Measurements from ENCODE around the gene RNF207. TPM values are rescaled to one million over a fixed set of nuclear protein-coding genes. Genes with fewer than 3 reads are reported as not detected.

The RNF207 gene
- total and polyA plus RNA-seq, 2 donors (not counting 3 experiments of a cell fraction or from before 2014, with no cell fraction given): 3.2 to 8.2 TPM

DNA sequence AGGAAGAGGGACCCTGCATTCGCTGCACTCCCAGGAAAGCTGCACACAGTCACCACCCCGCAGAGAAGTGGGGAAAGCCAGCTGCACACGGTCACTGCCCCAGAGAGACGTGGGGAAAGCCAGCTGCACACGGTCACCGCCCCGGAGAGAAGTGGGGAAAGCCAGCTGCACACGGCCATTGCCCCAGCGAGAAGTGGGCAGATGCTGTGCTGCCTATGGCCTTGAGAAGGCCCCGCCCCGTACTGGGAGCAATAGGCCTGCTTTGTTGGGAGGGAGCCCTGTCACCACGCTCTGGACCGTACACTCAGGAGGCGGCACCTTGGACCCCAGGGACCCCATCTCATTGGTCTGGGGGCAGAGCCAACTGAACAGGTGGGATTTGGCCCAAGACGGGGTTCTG, 59.2 kb downstream of the RNF207 start:
- Histone ChIP-seq H3K27me3 (ENCODE audit: control insufficient read depth in 2 of 2, insufficient read depth in 2 of 2, low read length in 2 of 2) (no peaks in the 10 kb centered on the region), H3K27ac (ENCODE audit: insufficient read depth, low read depth, low read length) (no peak overlapping the region), H3K4me3 (replicated peaks in 1 of 3; ENCODE audit: insufficient read depth in 1 of 3, low read depth in 1 of 3, low read length in 3 of 3) (no peak overlapping the region), H3K36me3 (ENCODE audit: control insufficient read depth in 2 of 2, extremely low read depth in 1 of 2, insufficient read depth in 2 of 2, low read length in 2 of 2) (no peaks in the 10 kb centered on the region), H3K4me2 (ENCODE audit: insufficient read depth, low read length) (no peak overlapping the region), H4K20me1 (replicated peaks; ENCODE audit: control insufficient read depth, extremely low read depth, insufficient read depth, low read length) (no peaks in the 10 kb centered on the region), H3K9ac (replicated peaks; ENCODE audit: extremely low read depth, insufficient read depth, low read length) (no peak overlapping the region), H3K9me1 (replicated peaks; ENCODE audit: control insufficient read depth, extremely low read depth, insufficient read depth, low read length) (no peaks in the 10 kb centered on the region), H3K9me3 (replicated peaks; ENCODE audit: control insufficient read depth, insufficient read depth, low read length) (no peaks in the 10 kb centered on the region), H3K4me1 (ENCODE audit: control insufficient read depth, extremely low read depth, insufficient read depth, low read length) (no peaks in the 10 kb centered on the region), H3K79me2 (ENCODE audit: control insufficient read depth, insufficient read depth, low read length) (no peaks in the 10 kb centered on the region), H2AFZ (ENCODE audit: low read depth, low read length) (no peak overlapping the region)
- BruUV-seq (replicated peaks): no TSS peak
- TF ChIP-seq, protein P1, sequence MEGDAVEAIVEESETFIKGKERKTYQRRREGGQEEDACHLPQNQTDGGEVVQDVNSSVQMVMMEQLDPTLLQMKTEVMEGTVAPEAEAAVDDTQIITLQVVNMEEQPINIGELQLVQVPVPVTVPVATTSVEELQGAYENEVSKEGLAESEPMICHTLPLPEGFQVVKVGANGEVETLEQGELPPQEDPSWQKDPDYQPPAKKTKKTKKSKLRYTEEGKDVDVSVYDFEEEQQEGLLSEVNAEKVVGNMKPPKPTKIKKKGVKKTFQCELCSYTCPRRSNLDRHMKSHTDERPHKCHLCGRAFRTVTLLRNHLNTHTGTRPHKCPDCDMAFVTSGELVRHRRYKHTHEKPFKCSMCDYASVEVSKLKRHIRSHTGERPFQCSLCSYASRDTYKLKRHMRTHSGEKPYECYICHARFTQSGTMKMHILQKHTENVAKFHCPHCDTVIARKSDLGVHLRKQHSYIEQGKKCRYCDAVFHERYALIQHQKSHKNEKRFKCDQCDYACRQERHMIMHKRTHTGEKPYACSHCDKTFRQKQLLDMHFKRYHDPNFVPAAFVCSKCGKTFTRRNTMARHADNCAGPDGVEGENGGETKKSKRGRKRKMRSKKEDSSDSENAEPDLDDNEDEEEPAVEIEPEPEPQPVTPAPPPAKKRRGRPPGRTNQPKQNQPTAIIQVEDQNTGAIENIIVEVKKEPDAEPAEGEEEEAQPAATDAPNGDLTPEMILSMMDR (IDR thresholded peaks at IDR 0.05; ENCODE audit: extremely low read depth in 1 of 2, insufficient read depth in 1 of 2, low read depth in 1 of 2, low read length in 2 of 2): no peak
- no peak for TF ChIP-seq JUN (IDR thresholded peaks at IDR 0.05; ENCODE audit: borderline replicate concordance, insufficient read depth, insufficient read length, low read depth)
- TF ChIP-seq, protein P2, sequence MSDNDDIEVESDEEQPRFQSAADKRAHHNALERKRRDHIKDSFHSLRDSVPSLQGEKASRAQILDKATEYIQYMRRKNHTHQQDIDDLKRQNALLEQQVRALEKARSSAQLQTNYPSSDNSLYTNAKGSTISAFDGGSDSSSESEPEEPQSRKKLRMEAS (IDR thresholded peaks at IDR 0.05; ENCODE audit: insufficient read depth, insufficient read length): no peak
- no peak for TF ChIP-seq GATA2 (IDR thresholded peaks at IDR 0.05; ENCODE audit: insufficient read depth, insufficient read length, low read depth, low read length)
- TF ChIP-seq FOS (IDR thresholded peaks at IDR 0.05; ENCODE audit: borderline replicate concordance, insufficient read depth, low read length): no peak
- TF ChIP-seq POLR2A (IDR thresholded peaks at IDR 0.05; ENCODE audit: low read depth, low read length): no peak
- no peak for TF ChIP-seq MYC (IDR thresholded peaks at IDR 0.05; ENCODE audit: low read depth, low read length)
- no peak for TF ChIP-seq POLR2AphosphoS5 (IDR thresholded peaks at IDR 0.05; ENCODE audit: insufficient read depth, low read depth, low read length)
- TF ChIP-seq EZH2 (IDR thresholded peaks at IDR 0.05; ENCODE audit: borderline replicate concordance, low read depth, low read length, severe bottlenecking): no peak
- no peak for FAIRE-seq
- CTCF ChIA-PET: no interaction called here
- DNase-seq (ENCODE audit: low read depth, low spot score): no peak
- dilution Hi-C loops (cut with MboI; ENCODE audit: extremely low pct_ligation_motif_present, low sequenced_read_pairs) (no loop called here), intact Hi-C loops (cut with micrococcal nuclease) (no loop called here)
- POLR2A ChIA-PET: no interaction called here

All from endothelial cell of umbilical vein (primary cell).